Sciatic nerve (tissue), 2 donors: ENCODE measurements around the gene TUBB. TPM values are rescaled to one million over a fixed set of nuclear protein-coding genes. Genes with fewer than 3 reads are reported as not detected.

Source experiments
- ATAC-seq: fragments of 200-7000 bp; cut with Tn5 transposase; one replicate; pipeline ENCODE4 v1.9.1; 2020; ENCODE audit warnings: mild to moderate bottlenecking, moderate library complexity
- DNase-seq: peaks from one replicate; pipeline ENCODE4 v3.0.0-alpha.2; 2020; ENCODE audit warnings: low spot score
- intact Hi-C: fragments of 100-400 bp; cut with DNase I; formaldehyde crosslinking; loops from one replicate; pipeline ENCODE4 v1.14.2; 2022
- total RNA-seq: library from RNA; stranded (reverse); fragmentation: NEBNext Ultra II Directional; extraction: Animal tissue kit (Norgen Biotek cat#: 25700); gene quantifications from one replicate; pipeline ENCODE4 v1.2.1, GENCODE V29; 2021
- donor health status: DM: no; HTN: no; CAD: no.
- donor health status: DM: no; HTN: no; CAD: no.

Gene TUBB
- total RNA-seq = 292 TPM

DNA sequence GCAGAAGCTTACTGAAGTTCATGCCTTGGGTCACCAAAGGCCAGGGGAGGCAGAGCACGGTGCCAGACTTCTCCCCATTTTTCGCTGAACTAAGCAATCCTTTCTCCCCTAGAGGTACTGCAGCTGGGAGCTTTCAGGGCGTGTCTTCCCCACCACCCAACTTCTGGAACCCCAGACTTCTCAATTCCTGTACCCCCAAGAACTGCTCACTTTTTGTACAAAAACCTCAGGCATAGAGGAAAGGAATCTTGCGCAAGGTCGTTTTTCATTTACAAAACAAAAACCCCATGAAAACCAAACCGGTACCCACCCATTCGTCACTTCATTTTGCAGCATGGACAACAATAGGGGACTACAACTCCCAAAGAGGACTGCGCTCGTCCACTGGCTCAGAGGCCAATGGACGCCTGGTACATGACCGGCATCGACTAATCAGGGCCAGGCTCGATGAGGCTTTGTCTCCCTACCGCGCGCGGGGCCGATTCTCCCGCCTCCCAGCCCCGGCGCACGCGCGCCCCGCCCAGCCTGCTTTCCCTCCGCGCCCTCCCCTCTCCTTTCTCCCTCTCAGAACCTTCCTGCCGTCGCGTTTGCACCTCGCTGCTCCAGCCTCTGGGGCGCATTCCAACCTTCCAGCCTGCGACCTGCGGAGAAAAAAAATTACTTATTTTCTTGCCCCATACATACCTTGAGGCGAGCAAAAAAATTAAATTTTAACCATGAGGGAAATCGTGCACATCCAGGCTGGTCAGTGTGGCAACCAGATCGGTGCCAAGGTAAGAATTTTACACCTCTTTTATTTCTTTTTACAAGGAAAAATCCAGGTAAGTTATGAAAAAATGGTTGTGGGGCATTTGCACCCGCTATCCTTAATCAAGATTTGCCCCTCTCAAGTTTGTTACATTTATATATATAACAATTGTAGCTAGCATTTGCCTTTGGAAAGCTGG lies at the start of gene TUBB:
TUBB (plus strand) TSS at position 562 of the 947 bp plus-strand sequence; CDS start at position 717, 155 bp downstream.
- ATAC-seq = peak; percentile 86
- intact Hi-C loops = no loop called here
- DNase-seq = peak; percentile 97

DNA sequence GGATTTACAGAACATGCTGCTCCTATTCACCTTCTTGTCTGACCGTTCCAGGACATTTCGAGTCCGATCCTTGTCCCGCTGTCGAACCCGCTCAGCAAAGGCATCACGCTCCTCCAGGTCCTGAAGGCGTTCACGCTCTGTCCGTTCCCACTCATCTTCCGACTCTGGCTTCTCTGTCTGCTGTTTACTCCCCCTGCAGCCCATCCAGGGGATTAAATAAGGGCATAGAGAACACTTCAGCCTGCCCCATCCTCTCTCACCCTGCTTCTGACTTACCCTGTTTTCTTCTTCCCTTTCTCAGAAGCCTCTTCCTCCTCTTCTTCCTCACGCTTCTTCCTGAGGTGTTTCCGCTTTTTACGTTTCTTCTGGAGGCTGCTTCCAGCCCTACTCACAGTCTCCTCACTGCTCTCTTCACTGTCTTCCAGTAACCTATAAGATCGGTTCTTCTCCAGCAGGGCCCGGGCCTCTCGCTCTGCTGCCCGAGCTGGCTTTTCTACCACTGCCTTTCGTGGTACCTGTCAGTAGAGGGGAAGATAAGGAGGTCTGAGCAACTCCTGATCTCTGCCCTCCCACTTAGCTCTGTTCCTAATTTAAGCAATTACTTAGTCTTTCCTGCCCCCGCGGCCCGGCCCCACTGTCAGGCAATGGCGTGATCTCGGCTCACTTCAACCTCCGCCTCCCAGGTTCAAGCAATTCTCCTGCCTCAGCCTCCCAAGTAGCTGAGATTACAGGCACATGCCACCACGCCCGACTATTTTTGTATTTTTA lies 49.2 kb upstream of the TUBB start:
- ATAC-seq = no peak
- no peak for DNase-seq
- intact Hi-C loops = no loop called here

DNA sequence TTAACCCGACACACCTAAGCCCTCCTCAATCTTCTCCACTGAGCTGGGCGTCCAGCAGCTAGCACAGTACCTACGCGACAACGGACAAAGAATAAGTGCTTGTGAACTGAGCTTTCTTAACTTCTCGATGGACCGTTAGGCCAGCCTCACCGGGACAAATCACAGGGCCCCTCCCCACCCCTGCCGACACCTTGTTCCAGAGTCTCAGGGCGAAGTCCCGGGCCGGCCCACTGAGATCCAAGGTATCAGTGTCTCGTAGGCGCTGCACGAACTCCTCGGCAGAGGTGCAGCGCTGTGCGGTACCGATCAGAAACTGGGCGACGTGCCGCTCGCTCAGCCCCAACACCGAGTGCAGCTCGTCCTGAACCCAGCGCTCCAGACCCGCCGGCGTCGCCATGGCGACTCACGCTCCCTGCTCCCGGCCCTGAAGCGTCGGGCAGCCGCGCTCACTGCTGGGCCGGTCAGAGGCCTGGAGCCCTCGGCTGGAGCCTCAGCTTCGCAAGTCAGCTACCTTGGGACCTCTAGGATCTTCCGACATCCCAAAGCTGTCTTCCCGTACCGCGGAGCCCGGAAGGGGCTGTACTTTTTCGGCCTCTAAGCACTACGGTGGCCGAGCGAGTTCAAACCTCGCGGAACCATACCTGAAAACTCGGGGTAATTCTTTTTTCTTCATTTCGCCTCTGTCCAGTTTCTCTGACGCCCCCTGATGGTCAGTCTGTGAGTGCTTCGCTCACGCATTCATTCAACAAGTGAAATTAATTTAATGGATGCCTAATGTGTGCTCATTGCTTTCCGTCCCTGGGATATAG lies 47.5 kb upstream of the TUBB start, which contains the start of gene DHX16:
DHX16 (minus strand) TSS at position 562 of the 809 bp plus-strand sequence; CDS start at position 397, 165 bp downstream.
- ATAC-seq (peak; percentile 93), DNase-seq (peak; percentile 97)
- intact Hi-C loops = no loop called here

DNA sequence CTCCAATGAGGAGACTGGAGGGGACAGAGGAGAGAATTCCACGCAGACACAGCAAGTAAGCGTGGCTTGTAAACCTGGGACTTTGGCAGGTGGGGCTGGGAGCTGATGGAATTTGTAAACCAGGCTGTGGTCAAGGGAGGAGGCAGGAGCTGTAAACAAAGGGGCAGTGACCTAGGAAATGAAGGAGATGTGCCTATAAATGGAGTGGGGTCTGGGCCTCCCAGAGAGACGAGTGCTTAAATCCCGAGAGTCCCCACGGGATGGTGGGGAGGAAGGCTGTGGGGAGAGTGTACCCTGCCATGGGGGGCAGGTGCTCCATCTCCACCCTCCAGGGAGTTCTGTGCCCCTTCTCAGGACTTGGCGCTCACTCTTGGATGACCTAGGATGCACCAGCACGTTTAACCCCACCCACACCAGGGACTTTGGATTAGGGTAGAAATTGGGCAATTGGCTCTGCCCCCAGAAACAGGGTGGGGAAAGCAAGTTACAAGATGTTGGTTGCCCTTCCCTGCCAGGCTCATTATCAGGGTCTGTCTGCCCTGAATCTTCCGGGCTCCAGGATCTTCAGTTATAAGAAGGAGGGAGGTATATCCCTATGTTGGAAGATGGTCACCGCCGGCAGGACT lies 43.4 kb upstream of the TUBB start:
- ATAC-seq = no peak
- intact Hi-C loops = no loop called here
- no peak for DNase-seq

DNA sequence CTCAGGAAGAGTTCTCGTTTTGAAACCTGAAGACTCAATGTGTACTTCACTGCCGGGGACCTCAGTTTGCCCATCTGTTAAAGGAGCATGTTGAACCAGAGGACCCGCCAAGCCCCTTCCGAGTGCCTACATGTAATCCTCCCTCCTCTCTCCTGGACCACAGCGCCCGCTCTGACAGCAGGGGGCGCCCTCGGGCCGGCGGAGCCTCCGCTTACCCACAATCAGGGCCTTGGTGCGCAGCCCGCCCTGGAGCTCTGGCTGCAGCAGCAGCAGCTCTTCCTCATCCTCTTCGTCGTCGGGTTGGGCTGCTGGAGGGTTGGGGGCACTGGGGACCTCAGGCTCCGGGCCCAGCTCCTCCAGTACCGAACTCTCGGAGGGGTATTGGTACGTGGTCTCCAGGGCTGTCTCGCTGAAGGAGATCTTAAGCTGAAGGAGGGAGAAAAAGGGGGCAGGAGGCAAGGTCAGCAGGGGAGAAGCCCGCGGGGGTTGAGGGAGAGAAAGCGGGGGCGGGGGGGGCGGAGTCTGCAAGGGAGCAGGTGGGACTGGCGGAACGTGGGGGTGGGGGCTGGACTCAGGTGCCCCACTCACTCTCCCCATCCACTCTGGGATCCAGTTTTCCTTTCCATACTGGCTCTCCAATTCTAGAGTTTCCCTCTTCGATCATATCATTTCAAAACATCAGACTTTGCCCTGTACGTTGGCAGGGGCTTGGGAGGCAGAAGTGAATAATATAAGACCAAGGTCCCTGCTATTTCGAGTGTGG lies 41.0 kb upstream of the TUBB start:
- DNase-seq = peak; percentile 93
- ATAC-seq = peak; percentile 87
- intact Hi-C loops = loop anchor here (2.0 kb wide), 1 partner anchor 44 kb away; no protein-coding TSS in a partner anchor

DNA sequence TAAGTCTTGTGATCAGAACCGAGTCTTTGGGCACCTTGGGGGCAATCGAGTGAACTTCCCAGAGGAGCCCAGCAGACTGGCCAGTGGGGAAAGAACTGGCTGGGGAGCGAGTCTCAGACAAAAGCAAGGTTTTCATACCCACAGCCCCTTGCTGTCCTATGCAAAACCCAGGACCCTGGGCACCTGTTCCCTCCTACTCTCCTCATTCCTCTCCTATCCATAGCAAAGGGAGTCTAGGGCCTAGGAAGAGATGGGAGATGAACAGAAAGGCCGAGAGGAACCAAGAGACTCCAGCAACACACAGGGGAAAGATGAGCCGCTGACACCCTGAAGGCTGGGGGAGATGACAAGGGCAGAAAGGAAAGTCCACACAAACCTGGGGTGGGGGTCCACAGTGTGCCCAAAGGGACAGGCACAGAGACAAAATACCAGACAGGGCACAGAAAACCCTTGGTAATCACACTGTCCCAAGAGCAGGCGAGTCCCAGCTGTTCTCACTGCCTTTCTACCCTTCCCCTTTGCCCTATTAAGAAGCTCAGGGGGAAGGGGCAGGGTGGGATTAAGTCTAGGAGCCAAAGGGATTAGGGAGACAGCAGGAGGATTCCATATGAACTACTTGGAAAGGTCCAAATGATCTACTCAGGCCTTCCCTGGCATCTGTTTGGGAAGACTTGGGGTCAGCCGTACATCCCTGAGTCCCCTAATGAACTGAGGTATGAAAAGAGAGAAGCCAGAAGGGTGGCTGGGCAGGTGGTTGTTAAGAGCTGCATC lies 40.2 kb upstream of the TUBB start:
- DNase-seq (no peak), ATAC-seq (no peak)
- intact Hi-C loops = loop anchor here (2.0 kb wide), 1 partner anchor 43 kb away; no protein-coding TSS in a partner anchor

DNA sequence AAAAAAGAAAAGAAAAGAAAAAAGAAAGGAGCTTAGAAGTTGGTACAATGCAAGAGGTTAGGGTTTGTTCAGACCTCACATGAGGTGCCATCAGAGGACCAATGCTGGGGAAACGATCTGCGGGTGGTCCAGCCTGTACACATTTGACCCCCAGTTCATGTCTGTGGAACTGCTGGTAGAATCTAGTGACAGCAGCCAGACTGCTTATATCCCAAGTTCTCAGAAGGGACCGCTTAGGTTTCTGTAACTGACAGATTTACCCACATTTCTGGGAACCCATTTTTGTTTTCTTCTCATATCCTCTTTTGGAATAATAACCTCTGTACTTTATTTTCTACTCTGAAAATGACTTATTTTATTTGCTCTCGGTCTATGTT lies 38.4 kb upstream of the TUBB start:
- no peak for ATAC-seq
- DNase-seq = no peak
- intact Hi-C loops = no loop called here

DNA sequence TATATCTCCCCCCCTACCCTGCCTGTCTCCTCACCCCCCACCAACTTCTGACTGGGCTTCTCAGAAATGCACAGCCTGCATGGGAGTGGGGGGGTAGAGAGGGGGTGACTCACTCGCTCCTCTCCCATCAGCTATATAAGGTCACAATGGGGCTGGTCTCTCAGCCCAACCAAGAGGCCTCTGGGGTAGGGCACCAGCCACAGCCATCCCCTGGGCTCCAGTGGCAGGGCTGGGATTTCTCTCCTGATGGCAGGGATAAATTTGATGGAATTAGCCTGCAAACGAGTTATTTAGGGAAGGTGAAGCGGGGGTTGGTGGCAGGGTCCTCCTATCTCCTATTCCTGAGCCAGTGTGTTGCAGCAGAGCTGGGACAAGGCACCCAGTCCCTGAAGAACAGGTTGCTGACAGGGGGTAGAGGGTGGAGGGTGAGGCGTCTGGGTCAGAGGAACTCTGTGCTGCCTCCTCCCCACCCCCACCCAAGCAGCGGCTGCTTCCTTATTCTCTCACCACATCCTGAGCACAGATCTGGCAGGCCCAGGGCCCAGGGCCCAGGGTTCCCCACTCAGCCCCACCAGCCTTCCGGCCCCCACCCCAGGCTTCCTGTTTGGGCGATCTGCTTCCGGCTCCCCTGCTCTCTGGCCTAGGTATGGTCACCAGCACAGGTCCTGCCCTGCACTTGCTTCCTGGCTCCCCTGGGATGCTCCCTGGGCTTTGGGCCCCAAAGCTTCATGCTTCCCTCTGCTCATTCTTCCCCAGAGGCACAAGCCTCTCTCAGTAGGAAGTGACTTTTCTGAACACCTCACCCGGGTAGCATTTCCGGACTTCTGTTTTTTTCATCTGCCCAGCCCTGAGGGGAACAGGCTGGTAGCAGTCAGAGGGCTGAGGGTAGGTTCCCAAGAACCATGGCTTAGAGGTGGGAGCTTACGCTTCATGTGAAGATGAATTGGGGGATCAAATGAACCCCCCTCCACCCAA lies 37.7 kb upstream of the TUBB start:
- ATAC-seq (peak; percentile 38), DNase-seq (peak; percentile 85)
- intact Hi-C loops = no loop called here

DNA sequence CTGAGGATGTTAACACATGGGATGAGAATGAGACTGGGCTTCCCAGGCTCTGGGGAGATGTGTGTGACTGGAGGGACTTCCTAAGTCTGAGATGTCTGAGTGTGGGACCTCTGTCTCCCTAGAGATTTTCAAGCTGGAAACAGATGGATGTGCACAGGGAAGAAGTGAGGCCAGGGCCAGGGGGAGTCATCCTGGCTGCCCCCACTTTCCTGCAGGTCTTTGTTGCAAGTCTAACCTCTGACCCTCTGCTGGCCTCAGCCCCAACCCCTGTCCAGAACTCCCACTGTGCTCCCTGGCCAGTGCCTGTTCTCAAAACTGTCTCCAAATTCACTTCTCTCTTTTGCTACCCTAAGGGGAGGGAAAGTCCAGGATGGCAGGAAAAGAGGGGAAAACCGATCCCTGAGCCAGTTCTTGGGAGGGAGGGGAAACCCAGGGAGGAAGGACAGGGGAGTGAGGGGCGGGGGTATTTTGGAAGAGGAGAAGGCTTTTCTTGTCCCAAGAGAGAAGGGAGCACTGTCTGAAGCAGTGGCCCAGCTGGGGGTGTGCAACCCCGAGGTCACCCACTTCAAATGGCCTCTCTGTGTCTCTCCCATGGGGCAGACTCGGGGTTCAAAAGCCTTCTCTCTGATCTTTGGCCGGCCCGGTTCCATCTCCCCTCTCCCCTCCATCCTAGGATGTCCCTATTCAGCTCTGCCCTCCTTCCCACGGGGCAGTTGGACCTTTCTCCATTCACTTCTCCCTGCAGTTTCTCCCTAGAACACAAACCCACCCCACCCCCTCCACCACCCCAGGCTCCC lies 36.8 kb upstream of the TUBB start:
- peak; percentile 72 for DNase-seq
- intact Hi-C loops = no loop called here
- no peak for ATAC-seq

DNA sequence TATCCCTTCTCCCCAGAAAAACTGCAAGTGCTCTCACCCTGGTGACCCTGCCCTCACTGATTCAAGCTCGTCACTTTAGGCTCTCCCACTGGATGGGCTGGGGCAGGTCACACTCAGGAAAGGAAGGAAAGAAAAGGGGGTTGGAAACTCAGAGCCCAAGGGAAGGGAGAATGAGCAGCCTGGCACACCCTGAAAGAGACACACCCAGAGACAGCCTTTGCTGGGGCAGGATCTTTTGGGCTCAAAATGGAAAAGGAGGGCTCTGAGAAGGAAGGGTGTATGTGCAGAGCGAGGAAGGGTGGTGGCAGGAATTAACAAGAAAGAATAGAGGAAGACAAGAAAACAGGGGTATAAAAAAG lies 36.2 kb upstream of the TUBB start:
- DNase-seq (no peak), ATAC-seq (no peak)
- intact Hi-C loops = no loop called here

DNA sequence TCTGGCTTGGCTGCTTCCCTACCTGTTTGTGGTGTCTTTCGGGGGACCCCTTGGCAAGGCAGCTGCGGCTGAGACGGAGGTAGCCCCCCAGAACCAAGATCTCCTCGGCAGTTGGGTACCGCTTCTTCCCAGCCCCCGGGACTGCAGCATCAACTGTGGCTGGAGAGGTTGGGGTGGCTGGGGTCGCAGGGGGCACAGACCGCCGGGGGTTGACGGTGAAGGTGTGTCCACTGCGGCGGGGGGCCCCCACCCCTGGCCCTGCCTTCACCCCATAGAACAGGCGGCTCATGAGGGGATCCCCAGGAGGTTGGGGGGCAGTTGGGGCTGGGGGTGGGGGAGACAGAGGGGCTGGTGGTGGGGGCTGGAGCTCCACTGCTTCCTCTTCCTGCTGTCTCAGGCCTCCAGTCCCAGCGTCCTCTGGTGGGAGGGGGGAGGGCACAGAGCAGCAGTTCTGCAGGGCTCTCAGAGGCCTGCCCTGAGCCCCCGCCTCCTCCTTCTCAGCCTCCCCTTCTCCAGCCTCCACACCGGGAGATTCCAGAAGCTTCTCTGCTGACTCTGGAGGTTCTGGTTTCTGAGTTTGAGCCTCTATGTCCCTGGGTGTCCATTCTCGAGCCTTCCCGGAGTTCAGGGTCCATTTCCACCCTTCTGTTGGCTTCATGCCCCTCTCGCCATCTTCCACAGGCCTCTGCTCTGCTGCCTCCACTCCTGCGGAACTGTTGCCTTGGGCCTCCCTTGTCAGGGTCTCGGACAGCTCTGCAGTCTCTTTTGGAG lies 35.6 kb upstream of the TUBB start:
- intact Hi-C loops = no loop called here
- DNase-seq = peak; percentile 77
- ATAC-seq = no peak

DNA sequence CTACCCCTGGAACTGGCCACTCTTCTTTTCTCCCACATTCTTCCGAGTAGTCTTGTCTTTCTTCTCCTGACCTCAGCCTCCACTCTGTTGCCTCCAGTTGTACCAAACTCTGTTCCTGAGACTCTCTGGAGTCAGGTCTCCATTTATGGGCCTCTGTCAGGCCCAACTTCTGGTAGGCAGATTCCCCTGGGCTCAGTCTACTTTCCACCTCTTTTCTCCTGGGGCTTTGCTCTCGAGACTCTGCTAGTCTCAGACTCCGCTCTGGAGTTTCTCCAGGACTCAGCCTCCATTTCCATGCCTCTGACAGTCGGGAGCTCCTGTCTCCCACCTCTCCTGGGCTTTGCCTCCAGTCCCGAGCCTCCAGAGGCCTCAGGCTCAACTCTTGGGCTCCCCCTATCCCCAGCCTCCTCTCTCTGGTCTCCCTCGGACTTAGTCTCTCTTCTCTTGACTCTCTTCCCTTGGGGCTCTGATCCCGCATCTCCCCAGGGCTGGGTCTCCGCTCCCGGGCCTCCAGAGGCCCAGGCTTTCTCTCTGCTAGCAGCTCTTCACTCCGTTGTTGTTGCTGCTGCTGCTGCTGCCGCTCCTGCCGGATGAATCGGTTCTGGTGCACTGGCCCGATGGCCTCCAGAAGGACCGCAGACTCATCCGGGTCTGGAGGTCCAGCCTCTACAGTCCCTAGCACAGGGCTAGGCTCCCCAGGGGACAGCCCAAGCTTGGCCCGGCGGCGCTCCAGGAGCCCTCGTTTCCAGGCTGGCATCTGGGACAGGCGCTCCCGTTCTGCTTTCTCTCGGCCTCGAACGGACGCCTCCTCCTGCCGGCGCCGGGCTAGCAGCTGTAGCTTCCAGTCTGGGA lies 34.8 kb upstream of the TUBB start:
- DNase-seq (peak; percentile 68), ATAC-seq (no peak)
- intact Hi-C loops = no loop called here

DNA sequence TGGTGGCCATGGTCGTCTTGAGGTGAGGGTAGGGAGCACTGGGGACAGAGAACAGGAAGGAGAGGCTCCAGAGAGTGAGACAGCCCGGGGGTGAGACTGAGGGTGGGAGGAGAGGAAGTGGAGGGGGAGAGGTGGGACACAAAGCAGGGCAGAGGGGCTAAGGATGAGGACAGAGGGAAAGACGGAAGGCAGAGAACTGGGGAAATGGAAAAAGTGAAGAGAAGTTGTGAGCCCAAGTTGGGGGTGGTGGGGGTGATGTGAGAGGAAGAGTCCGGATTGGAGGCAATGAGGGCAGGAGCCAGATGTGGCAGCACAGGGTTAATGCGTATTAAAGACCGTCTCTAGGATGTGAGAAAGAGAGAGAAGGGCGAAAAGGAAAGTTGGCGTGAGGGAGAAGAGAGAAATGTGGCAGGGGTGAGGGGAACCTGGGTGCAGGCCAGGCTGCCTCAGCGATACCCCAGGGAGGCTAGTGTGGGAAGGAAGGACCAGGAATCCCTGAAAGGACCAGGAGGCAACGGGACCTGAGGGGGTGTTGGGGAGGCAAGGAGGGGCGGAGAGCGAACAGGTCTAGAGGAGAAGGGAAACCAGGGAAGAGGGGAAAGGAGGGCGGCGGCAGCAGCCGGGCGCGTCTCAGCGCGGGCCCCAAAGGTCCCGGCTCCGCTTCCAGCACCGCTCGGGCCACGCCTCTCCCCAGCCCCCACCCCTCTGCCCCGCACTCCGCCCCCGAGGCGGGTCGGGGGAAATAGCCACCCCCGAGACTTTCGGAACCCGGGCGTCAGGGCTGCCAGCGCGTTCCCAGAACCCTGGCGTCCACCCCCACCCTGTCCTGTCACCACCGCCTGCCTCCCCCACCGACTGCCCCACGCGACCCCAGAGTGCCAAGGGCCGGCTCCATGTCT lies 33.9 kb upstream of the TUBB start, which contains the start of gene PPP1R18:
PPP1R18 (minus strand) TSS at position 637 of the 899 bp plus-strand sequence; CDS start at position 10, 627 bp downstream.
- DNase-seq = peak; percentile 92
- intact Hi-C loops = no loop called here
- peak; percentile 73 for ATAC-seq
